HepG2 (cell line): Measurements from ENCODE around the gene SNAPIN. TPM values are rescaled to one million over a fixed set of nuclear protein-coding genes. Genes with fewer than 3 reads are reported as not detected.

Experiments
- AGO1 ChIP-seq: fragments of 200-400 bp; formaldehyde crosslinking; IDR thresholded peaks from 2 replicates; pipeline ENCODE4 v1.6.1; 2017; ENCODE audit warnings: mild to moderate bottlenecking, low read depth, low read length, moderate library complexity; ENCODE audit not compliant: poor library complexity, severe bottlenecking
- CC2D1A ChIP-seq: sonication (generic); formaldehyde crosslinking; IDR thresholded peaks from 2 replicates; pipeline ENCODE4 v1.8.1; 2023; ENCODE audit warnings: mild to moderate bottlenecking, missing genetic modification reagents
- GATA4 ChIP-seq: sonication (generic); IDR thresholded peaks from 2 replicates; pipeline ENCODE4 v1.6.1; 2016; ENCODE audit warnings: antibody characterized with exemption, low read depth, borderline replicate concordance
- NR1H2 ChIP-seq: sonication (generic); formaldehyde crosslinking; IDR thresholded peaks from 2 replicates; pipeline ENCODE4 v1.8.1; 2022; ENCODE audit warnings: low read depth, missing genetic modification reagents, borderline replicate concordance
- POLR2AphosphoS2 ChIP-seq: IDR thresholded peaks from 2 replicates; pipeline ENCODE4 v1.6.1; 2011; ENCODE audit warnings: low read depth, low read length, improper control_type of control experiment
- RFX1 ChIP-seq: fragments of 450-650 bp; IDR thresholded peaks from 2 replicates; pipeline ENCODE4 v1.6.1; 2017
- SKI ChIP-seq: fragments of 450-650 bp; IDR thresholded peaks from one replicate; pipeline ENCODE4 v1.6.1; 2018; ENCODE audit warnings: mild to moderate bottlenecking; ENCODE audit not compliant: partially characterized antibody
- ZFP90 ChIP-seq: sonication (generic); formaldehyde crosslinking; IDR thresholded peaks from 2 replicates; pipeline ENCODE4 v1.8.0; 2022; ENCODE audit warnings: missing genetic modification reagents, mild to moderate bottlenecking, inconsistent platforms, borderline replicate concordance
- ZNF180 ChIP-seq: sonication (generic); formaldehyde crosslinking; IDR thresholded peaks from 2 replicates; pipeline ENCODE4 v1.4.0; 2020; ENCODE audit warnings: low read depth, missing genetic modification reagents, borderline replicate concordance
- ZNF607 ChIP-seq: sonication (generic); formaldehyde crosslinking; IDR thresholded peaks from 2 replicates; pipeline ENCODE4 v1.5.1; 2020; ENCODE audit warnings: missing genetic modification reagents, mild to moderate bottlenecking, borderline replicate concordance
- ZNF776 ChIP-seq: sonication (generic); formaldehyde crosslinking; IDR thresholded peaks from 2 replicates; pipeline ENCODE4 v1.4.0; 2020; ENCODE audit warnings: mild to moderate bottlenecking, missing genetic modification reagents
- polyA plus RNA-seq, 8 experiments: library from polyadenylated mRNA; depleted of rRNA in 3 of 8; stranded (reverse) in 7 of 8; unstranded in 1 of 8; fragments of >200 nt; fragmentation: Illumina TruSeq in 4 of 8; extraction: Trizol in 4 of 8; gene quantifications; 2 replicates each; pipeline versions ENCODE4 v1.2.1 to v1.2.3, GENCODE V29; 2011 to 2016; ENCODE audit warnings: low read depth in 4 of 8, missing spikeins in 1 of 8, mixed read lengths in 1 of 8; ENCODE audit not compliant: insufficient read depth in 1 of 8
- total RNA-seq, 5 experiments: library from RNA; depleted of rRNA; stranded (reverse); fragments of >200 nt; fragmentation: Illumina TruSeq; extraction: Trizol; gene quantifications; 2 replicates each; pipeline ENCODE4 v1.2.3, GENCODE V29; 2016; ENCODE audit warnings: low read depth in 1 of 5
- TF ChIP-seq, protein P1 (sequence below): sonication (generic); formaldehyde crosslinking; IDR thresholded peaks from 2 replicates; pipeline ENCODE4 v1.5.0; 2020; ENCODE audit warnings: mild to moderate bottlenecking, missing genetic modification reagents, borderline replicate concordance
- TF ChIP-seq, protein P2 (sequence below): sonication (generic); formaldehyde crosslinking; conservative IDR thresholded peaks from 2 replicates; pipeline ENCODE4 v1.4.0; 2020; ENCODE audit warnings: missing genetic modification reagents
- TF ChIP-seq, protein P3 (sequence below): sonication (generic); formaldehyde crosslinking; IDR thresholded peaks from 2 replicates; pipeline ENCODE4 v1.5.0; 2020; ENCODE audit warnings: mild to moderate bottlenecking, missing genetic modification reagents, borderline replicate concordance
- TF ChIP-seq, protein P4 (sequence below): sonication (generic); formaldehyde crosslinking; IDR thresholded peaks from 2 replicates; pipeline ENCODE4 v1.4.0; 2020; ENCODE audit warnings: low read depth, mild to moderate bottlenecking, missing genetic modification reagents

SNAPIN gene
- total and polyA plus RNA-seq, 2 of the 13 experiments (the other 11 are each of a cell fraction or from before 2014, with no cell fraction given): 23.9 to 25.7 TPM

DNA sequence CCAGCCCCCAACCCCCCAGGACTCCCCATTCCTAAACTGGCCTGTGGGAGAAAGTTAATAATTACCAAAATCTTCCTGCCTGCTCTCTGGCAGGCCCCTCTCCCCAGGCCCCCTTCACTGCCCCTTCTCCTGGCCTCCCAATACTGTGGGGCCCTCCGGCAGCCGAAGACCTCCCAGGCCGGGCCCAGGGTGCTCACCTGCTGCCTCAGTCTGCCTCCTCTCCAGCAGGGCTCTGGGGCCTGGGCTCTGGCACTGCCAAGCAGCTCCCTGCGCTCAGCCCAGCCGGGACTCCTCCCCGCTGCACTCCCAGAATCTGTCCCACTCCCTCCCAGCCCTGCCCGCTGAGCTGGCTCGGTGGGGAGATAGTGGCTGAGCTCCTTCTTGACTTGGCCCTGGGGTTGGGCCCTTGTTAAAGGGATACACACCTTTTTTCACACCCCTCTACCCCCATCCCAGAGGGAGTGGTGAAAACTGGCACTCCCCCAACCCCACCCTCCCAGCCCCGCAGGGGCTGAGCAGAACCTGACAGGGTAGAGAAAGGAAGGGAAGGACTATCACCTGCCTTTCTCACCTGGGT, 45.7 kb upstream of the SNAPIN start, which contains the start of gene S100A16 (continued):
- no peak for TF ChIP-seq POLR2AphosphoS2
- no peak for TF ChIP-seq ZNF776
- TF ChIP-seq, protein P1, sequence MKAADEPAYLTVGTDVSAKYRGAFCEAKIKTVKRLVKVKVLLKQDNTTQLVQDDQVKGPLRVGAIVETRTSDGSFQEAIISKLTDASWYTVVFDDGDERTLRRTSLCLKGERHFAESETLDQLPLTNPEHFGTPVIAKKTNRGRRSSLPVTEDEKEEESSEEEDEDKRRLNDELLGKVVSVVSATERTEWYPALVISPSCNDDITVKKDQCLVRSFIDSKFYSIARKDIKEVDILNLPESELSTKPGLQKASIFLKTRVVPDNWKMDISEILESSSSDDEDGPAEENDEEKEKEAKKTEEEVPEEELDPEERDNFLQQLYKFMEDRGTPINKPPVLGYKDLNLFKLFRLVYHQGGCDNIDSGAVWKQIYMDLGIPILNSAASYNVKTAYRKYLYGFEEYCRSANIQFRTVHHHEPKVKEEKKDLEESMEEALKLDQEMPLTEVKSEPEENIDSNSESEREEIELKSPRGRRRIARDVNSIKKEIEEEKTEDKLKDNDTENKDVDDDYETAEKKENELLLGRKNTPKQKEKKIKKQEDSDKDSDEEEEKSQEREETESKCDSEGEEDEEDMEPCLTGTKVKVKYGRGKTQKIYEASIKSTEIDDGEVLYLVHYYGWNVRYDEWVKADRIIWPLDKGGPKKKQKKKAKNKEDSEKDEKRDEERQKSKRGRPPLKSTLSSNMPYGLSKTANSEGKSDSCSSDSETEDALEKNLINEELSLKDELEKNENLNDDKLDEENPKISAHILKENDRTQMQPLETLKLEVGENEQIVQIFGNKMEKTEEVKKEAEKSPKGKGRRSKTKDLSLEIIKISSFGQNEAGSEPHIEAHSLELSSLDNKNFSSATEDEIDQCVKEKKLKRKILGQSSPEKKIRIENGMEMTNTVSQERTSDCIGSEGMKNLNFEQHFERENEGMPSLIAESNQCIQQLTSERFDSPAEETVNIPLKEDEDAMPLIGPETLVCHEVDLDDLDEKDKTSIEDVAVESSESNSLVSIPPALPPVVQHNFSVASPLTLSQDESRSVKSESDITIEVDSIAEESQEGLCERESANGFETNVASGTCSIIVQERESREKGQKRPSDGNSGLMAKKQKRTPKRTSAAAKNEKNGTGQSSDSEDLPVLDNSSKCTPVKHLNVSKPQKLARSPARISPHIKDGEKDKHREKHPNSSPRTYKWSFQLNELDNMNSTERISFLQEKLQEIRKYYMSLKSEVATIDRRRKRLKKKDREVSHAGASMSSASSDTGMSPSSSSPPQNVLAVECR (CRISPR knock-in tag): no peak; the same call in 1 of the 2 replicates
- TF ChIP-seq NR1H2 (CRISPR knock-in tag): no peak
- no peak for TF ChIP-seq CC2D1A (CRISPR knock-in tag)
- no peak for TF ChIP-seq ZNF180 (CRISPR knock-in tag)
- peak; percentile 20; the same call in 1 of the 2 replicates for TF ChIP-seq GATA4
- no peak for TF ChIP-seq AGO1
- no peak for TF ChIP-seq ZNF607 (CRISPR knock-in tag)
- TF ChIP-seq, protein P2, sequence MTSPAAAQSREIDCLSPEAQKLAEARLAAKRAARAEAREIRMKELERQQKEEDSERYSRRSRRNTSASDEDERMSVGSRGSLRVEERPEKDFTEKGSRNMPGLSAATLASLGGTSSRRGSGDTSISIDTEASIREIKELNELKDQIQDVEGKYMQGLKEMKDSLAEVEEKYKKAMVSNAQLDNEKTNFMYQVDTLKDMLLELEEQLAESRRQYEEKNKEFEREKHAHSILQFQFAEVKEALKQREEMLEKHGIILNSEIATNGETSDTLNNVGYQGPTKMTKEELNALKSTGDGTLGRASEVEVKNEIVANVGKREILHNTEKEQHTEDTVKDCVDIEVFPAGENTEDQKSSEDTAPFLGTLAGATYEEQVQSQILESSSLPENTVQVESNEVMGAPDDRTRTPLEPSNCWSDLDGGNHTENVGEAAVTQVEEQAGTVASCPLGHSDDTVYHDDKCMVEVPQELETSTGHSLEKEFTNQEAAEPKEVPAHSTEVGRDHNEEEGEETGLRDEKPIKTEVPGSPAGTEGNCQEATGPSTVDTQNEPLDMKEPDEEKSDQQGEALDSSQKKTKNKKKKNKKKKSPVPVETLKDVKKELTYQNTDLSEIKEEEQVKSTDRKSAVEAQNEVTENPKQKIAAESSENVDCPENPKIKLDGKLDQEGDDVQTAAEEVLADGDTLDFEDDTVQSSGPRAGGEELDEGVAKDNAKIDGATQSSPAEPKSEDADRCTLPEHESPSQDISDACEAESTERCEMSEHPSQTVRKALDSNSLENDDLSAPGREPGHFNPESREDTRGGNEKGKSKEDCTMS (CRISPR knock-in tag): no peak
- TF ChIP-seq RFX1: no peak
- TF ChIP-seq, protein P3, sequence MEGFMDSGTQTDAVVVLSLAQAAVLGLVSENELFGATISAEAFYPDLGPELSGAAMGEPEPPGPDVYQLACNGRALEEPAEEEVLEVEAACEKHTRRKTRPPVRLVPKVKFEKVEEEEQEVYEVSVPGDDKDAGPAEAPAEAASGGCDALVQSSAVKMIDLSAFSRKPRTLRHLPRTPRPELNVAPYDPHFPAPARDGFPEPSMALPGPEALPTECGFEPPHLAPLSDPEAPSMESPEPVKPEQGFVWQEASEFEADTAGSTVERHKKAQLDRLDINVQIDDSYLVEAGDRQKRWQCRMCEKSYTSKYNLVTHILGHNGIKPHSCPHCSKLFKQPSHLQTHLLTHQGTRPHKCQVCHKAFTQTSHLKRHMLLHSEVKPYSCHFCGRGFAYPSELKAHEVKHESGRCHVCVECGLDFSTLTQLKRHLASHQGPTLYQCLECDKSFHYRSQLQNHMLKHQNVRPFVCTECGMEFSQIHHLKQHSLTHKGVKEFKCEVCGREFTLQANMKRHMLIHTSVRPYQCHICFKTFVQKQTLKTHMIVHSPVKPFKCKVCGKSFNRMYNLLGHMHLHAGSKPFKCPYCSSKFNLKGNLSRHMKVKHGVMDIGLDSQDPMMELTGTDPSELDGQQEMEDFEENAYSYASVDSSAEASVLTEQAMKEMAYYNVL (CRISPR knock-in tag): no peak
- TF ChIP-seq, protein P4, sequence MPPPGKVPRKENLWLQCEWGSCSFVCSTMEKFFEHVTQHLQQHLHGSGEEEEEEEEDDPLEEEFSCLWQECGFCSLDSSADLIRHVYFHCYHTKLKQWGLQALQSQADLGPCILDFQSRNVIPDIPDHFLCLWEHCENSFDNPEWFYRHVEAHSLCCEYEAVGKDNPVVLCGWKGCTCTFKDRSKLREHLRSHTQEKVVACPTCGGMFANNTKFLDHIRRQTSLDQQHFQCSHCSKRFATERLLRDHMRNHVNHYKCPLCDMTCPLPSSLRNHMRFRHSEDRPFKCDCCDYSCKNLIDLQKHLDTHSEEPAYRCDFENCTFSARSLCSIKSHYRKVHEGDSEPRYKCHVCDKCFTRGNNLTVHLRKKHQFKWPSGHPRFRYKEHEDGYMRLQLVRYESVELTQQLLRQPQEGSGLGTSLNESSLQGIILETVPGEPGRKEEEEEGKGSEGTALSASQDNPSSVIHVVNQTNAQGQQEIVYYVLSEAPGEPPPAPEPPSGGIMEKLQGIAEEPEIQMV (CRISPR knock-in tag): no peak
- TF ChIP-seq SKI: no peak
- TF ChIP-seq ZFP90 (CRISPR knock-in tag): no peak
